Mesenteric fat pad (tissue), 1 donor: ENCODE data around the gene CCRL2. TPM values are rescaled to one million over a fixed set of nuclear protein-coding genes. Genes with fewer than 3 reads are reported as not detected.
"Not testable (repeated sequence)": the region's sequence is repeated elsewhere in the genome, so short reads cannot be mapped to it uniquely, and the experiment has no call there.

ENCODE experiments used
- DNase-seq: peaks from one replicate; pipeline ENCODE4 v3.0.0-alpha.2; 2020; ENCODE audit warnings: low spot score
- total RNA-seq: library from RNA; stranded (reverse); fragmentation: NEBNext Ultra II Directional; extraction: Animal tissue kit (Norgen Biotek cat#: 25700); gene quantifications from one replicate; pipeline ENCODE4 v1.2.1, GENCODE V29; 2021
- donor health status: DM: yes; HTN: yes; CAD: no.

The CCRL2 gene
- total RNA-seq, 1 donor from 2014 or later: 8.8 TPM

- no peak for DNase-seq
Measured at GRCh38 chr3:46427916-46428833, 21.1 kb downstream of the CCRL2 start.

DNA sequence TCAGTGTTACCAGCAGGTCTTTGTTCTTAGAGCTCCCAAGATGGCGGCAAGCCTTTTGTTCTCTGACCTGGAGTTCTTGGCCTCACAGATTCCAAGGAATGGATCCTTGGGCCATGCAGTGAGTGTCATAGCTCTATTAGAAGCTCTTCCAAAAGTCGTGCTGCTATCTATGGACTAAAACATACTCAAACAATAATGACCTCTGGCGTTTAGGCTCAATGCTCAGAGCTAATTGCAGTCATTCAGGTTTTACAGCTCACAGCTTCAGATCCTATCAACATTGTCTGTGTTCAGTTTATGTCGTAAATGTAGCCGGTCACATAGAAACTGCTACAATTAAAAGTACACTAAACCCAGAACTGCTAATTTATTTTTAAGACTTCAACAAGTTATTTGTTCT, 22.2 kb downstream of the CCRL2 start:
- DNase-seq: no peak

- DNase-seq: no peak
Measured at GRCh38 chr3:46429671-46430070, 22.6 kb downstream of the CCRL2 start.

DNA sequence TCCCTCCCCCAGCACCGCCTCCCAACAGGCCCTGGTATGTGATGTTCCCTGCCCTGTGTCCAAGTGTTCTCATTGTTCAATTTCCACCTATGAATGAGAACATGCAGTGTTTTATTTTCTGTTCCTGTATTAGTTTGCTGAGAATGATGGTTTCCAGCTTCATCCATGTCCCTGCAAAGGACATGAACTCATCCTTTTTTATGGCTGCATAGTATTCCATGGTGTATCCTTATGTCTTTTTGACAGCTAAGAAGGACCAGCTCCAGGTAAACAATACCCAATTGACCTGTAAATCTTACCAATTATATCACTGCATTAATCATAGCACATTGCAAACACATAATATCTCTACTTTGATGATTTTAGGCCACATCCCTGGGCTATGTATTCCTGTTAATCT, 23.8 kb downstream of the CCRL2 start:
- not testable (repeated sequence) for DNase-seq

- not testable (repeated sequence) for DNase-seq
Measured at GRCh38 chr3:46431905-46432304, 24.8 kb downstream of the CCRL2 start.

- DNase-seq: not testable (repeated sequence)
Measured at GRCh38 chr3:46433118-46433517, 26.1 kb downstream of the CCRL2 start.

- no peak for DNase-seq
Measured at GRCh38 chr3:46433841-46434240, 26.8 kb downstream of the CCRL2 start.

DNA sequence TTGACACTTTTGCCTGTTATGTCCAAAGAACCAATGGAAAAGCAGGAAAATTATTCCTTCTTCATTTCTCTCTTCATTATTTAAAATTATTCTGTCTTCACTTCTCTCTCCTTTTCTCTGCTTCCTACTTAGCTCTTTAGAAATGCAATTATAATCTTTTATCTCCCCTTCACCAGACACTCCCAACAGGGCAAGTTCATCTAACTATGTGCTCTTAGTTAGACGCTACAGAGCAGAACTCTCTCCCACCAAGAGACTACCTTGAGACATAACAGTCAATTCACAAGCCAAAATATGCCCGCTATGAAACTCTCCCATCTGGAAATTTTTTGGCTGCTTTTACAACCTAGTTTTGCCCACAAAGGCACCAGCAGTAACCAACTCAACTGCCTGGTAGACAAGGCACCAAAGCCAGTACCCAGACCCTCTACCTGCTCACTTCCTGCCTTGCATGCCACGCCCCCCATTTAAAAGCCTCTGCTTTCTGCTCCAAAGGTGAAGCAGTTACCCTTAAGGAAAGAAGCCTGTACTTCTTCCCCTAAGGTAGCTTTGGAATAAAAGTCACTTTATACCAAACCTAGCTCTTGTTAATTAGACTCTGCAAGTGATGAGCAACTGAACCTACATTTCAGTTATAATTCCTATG, 28.1 kb downstream of the CCRL2 start:
- DNase-seq: no peak

DNA sequence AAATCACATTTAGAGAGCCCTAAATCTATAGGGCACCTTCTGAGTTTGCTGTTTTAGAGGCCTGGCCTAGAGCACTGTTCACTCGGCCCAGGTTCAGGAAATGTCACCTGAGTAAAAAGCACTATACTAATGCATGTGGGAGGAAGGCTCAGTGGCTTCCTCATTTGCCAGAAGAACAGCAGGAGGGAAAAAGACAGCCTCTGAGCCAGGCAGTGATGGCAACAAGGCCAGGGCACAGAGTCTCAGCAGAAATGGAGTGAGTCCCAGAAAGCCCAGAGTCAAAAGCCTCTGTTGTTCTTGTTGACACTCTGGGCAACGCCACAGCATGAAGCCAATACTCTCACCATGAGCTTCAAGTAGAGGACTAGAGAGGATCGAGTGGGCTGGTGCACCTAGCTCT, 31.8 kb downstream of the CCRL2 start:
- DNase-seq: no peak

- no peak for DNase-seq
Measured at GRCh38 chr3:46440531-46441294, 33.7 kb downstream of the CCRL2 start.

DNA sequence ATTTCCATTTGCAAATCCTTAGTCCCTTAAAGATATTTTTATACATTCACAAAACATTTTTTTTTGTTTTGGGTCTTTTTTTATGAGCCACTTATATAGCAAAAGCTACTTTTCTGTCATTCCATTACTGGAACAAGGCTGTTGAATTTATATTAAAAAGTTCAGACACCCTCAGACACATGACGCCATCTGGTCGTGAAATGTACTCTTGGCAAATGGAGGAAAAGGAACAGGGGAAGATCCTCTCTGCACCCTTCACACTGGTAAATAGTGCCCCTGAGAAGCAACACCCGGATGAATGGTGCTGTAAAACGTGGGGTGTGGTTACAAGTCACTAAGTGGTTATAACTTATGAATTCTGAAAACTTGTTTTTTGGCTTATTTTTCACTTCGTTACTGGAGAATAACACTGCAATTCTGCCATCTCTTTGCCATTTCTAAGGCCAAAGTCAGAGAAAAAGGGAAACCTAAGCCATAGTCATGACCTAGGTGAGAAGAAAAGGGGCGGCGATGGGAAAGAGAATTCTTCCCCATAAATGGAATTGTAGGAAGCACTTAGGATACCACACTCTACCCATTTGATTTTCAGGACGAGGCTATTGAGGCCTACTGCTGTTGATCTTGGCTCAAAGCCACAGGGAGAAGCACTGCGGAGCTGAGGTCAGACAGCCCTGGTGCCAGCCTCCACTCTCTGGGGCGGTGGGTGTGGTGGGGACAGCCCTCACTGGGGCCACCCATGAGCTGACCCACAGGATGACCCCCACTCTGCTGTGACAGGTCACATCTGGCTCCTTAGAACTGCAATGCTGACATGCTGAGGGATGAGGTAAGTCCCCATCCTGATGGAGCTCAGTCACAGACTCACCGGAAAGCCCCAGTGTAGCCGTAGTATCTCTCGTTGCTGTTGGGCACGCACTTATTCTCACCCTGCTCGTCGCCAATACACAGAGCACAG, 35.8 kb downstream of the CCRL2 start:
- DNase-seq: no peak

GRCh38 chr3:46447228-46447985, 40.3 kb downstream of the CCRL2 start:
- DNase-seq: no peak

- DNase-seq: no peak
Measured at GRCh38 chr3:46448721-46449120, 41.7 kb downstream of the CCRL2 start.

DNA sequence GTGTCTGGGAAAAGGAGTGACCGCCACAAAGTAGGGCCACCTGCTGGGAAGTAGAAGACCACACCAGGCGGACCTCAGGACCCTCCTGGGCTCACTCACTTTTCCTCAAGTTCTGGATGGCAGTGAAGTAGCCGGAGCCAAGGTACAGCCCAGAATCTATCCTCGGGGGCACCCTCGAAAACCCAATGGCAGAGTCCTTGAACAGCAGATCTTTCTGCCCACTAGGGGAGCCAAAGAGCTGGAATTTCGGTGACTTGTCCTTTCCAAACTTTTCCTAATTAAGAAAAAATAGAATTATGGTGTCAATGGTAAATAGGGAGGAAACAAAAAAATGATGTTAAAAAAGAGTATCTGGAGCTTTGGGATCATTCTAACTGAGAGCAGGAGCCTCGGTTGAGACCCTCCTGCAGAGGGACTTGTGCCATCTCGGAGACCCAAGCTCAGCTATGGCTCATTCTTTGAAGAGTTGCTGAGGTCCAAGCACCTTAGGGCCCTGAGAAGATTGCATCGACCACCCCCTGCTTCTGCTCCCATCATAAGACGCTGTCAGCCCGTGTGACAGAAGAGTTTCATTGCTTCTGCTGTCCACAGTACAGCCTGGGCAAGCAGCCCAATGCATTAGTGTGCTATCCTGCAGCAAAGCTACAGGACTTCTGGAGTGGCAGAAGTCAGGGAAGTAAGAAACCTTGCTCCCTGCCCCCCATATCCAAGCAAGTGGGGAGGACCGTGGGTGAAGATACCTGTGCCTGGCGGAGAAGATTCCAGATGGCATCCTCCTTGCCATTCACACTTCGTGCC, 42.9 kb downstream of the CCRL2 start:
- DNase-seq: no peak

GRCh38 chr3:46453526-46454208, 46.6 kb downstream of the CCRL2 start:
- no peak for DNase-seq

- DNase-seq: peak; percentile 47
Measured at GRCh38 chr3:46454209-46454595, 47.1 kb downstream of the CCRL2 start.

DNA sequence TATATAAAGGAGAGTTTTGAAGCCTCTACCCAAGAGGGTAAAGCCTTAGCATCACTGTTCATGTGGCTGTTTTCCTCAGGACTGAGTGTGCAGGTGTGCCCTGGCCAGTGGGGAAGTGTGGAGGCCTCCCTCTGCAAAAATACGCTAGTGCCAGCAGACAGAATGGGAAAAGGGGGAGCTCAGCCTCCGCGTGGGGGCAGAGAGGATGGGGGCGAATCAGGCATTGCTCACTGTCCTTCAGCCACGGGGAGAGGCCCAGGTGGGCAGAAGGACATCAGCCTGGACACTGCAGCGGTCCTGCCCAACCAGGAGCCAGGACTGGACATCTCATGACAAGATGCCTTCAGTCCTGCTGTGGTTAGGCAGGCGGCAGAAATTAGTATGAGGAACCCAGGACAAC, 47.5 kb downstream of the CCRL2 start:
- peak; percentile 71 for DNase-seq
